ENCODE results near the gene CCDC154.

CCDC154 gene

GRCh38 chr16:1435921-1436697, 8.2 kb downstream of the CCDC154 start:
- DNase-seq = no peak

- no peak for DNase-seq
These were observed 9.4 kb downstream of the CCDC154 start for GRCh38 chr16:1434644-1435592.

- no peak for DNase-seq
These were observed 10.6 kb downstream of the CCDC154 start for GRCh38 chr16:1433756-1434155.

GRCh38 chr16:1433263-1433560, 11.1 kb downstream of the CCDC154 start:
- no peak for DNase-seq

- DNase-seq = peak; percentile 16
These were observed 11.7 kb downstream of the CCDC154 start for GRCh38 chr16:1432388-1433262.

- no peak for DNase-seq
These were observed 12.7 kb downstream of the CCDC154 start for GRCh38 chr16:1431497-1432270.

GRCh38 chr16:1430759-1431496, 13.4 kb downstream of the CCDC154 start, which contains the start of gene PERCC1:
Gene PERCC1, plus strand, starts transcription at chr16:1431078. Its CDS starts 1,516 bp downstream, at chr16:1432594.
- no peak for DNase-seq

GRCh38 chr16:1430214-1430758, 14.1 kb downstream of the CCDC154 start:
- no peak for DNase-seq

GRCh38 chr16:1429631-1430030, 14.7 kb downstream of the CCDC154 start:
- no peak for DNase-seq

- no peak for DNase-seq
These were observed 15.3 kb downstream of the CCDC154 start for GRCh38 chr16:1429012-1429411.

- DNase-seq = peak; percentile 40
These were observed 15.8 kb downstream of the CCDC154 start for GRCh38 chr16:1428511-1428910.

GRCh38 chr16:1427473-1428461, 16.6 kb downstream of the CCDC154 start:
- no peak for DNase-seq

GRCh38 chr16:1426734-1427471, 17.5 kb downstream of the CCDC154 start:
- no peak for DNase-seq

- DNase-seq = no peak
These were observed 18.6 kb downstream of the CCDC154 start for GRCh38 chr16:1425616-1426370.

GRCh38 chr16:1424028-1424427, 20.3 kb downstream of the CCDC154 start:
- no peak for DNase-seq

GRCh38 chr16:1422076-1422475, 22.3 kb downstream of the CCDC154 start:
- DNase-seq = no peak

- DNase-seq = no peak
These were observed 24.2 kb downstream of the CCDC154 start for GRCh38 chr16:1420111-1420539.

GRCh38 chr16:1416521-1416941, 27.8 kb downstream of the CCDC154 start:
- DNase-seq = no peak
